Uterus (tissue), 2 donors: ENCODE results near the gene GIGYF2.

Experiments
- POLR2A ChIP-seq, 2 donors: fragments of 450-650 bp; IDR thresholded peaks; one replicate each; pipeline ENCODE4 v1.6.1; 2016; ENCODE audit warnings: antibody characterized with exemption in 2 of 2, mild to moderate bottlenecking in 1 of 2, moderate library complexity in 1 of 2
- TF ChIP-seq, protein P1 (sequence below), 4 experiments: fragments of 200-600 bp in 2 of 4; fragments of 450-650 bp in 2 of 4; sonication (generic) in 2 of 4; IDR thresholded peaks; one replicate each; pipeline ENCODE4 v1.5.1; 2016 to 2019; ENCODE audit warnings: antibody characterized with exemption in 4 of 4, mild to moderate bottlenecking in 2 of 4, moderate library complexity in 1 of 4

DNA sequence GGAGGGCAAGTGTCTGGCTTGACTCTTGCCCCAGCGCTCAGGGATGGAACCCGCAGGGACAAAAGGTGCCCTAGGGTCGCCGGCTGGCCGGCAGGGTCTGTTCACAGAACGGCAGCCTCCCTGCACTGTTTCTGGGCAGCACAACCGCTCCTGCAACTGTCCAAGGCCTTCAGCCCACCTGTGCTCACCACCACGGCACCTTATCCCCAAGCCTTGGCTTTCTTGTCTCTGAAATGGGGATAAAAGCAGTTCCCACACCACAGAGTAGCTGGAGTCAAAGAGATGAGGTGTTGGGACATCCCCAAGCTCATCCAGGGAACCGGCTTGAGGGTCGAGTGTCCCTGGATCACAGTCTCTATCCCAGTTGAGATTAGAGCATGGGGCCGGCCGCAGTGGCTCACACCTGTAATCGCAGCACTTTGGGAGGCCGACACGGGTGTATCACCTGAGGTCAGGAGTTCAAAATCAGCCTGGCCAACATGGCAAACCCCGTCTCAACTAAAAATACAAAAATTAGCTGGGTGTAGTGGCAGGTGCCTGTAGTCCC lies 177.6 kb downstream of the GIGYF2 start:
- TF ChIP-seq, protein P1, sequence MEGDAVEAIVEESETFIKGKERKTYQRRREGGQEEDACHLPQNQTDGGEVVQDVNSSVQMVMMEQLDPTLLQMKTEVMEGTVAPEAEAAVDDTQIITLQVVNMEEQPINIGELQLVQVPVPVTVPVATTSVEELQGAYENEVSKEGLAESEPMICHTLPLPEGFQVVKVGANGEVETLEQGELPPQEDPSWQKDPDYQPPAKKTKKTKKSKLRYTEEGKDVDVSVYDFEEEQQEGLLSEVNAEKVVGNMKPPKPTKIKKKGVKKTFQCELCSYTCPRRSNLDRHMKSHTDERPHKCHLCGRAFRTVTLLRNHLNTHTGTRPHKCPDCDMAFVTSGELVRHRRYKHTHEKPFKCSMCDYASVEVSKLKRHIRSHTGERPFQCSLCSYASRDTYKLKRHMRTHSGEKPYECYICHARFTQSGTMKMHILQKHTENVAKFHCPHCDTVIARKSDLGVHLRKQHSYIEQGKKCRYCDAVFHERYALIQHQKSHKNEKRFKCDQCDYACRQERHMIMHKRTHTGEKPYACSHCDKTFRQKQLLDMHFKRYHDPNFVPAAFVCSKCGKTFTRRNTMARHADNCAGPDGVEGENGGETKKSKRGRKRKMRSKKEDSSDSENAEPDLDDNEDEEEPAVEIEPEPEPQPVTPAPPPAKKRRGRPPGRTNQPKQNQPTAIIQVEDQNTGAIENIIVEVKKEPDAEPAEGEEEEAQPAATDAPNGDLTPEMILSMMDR (IDR thresholded peaks at IDR 0.05) = no peak
- TF ChIP-seq POLR2A (IDR thresholded peaks at IDR 0.05) = no peak
